ENCODE measurements around the gene CGB1.

- TF ChIP-seq EZH2 (IDR thresholded peaks at IDR 0.05) (no peak), POLR2AphosphoS5 (IDR thresholded peaks at IDR 0.05; ENCODE audit: borderline replicate concordance, low read depth, low read length) (peak; percentile 54; the same call in 1 of the 2 replicates), FOXP2 (optimal IDR thresholded peaks at IDR 0.05; ENCODE audit: control extremely low read depth, extremely low read length, insufficient read depth) (no peak)
Observed at GRCh38 chr19:48991873-48992580, 44.7 kb downstream of the CGB1 start.
